Measurements from ENCODE around the gene C9orf78.

C9orf78 gene

GRCh38 chr9:129841071-129841470 is 6.0 kb upstream of the C9orf78 start:
- DNase-seq (ENCODE audit: low read depth): no peak

- no peak for DNase-seq (ENCODE audit: low read depth)
Observed at GRCh38 chr9:129840034-129840433, 5.0 kb upstream of the C9orf78 start.

- no peak for DNase-seq (ENCODE audit: low read depth)
Observed at GRCh38 chr9:129839324-129840023, 4.4 kb upstream of the C9orf78 start.

DNA sequence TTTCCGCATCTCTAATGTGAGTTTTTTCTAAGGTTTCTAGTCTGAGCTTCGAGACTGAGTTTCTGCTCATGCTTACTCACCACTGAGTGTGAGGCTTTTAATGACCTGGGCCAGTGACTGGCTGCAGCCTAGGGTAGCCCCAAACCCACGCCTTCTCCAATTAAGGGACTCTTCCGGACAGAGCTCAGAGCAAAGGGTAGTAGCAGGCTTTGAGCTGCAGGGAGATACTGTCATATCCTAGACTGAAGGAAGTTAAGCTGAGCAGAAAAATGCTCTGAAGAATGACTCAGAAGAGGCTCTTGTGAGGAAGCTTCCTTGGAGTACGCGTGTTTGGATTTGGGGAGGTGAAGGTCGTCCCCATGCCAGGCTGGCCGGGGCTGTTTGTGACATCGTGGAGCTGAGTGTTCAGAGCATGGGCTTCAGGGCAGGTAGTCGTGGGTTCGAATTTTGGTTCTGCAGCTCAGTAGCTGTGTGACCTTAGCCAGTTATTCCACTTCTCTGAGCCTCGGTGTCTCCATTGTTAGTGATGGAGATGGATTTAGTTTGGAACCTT is 3.7 kb upstream of the C9orf78 start:
- peak; percentile 85 for DNase-seq (ENCODE audit: low read depth)

DNA sequence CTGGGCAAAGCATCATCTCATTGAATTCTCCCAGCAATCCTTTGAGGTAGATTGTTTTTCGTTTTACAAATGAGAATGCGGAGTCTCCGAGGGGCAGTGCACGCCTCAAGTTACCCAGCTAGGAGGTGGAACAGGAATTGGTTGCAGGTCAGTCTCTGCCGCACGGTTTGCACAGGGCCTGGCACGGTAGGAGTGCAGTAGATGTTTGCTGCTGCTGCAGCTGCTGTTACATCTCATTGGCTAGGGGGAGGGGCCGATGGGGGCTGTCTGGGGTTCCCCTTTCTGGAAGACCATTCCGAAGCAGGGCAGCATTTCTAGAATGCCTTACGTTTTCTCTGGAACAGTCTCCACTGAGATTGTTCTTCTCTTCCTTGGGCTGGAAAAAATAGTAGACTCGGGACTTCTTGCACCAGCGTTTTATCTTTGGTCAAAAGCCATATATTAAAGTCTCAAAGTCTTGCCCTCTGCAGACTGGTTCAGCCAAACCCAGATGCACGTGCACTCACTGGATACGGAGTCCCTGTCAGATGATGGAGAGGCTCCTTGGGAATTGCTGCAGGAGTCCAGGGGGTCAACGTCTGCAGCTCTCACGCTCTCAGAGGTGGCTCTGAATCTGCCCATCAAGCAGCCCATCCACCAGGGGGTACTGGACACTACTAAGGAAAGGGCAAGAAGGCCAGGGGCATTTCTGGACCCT is 1.4 kb upstream of the C9orf78 start:
- DNase-seq (ENCODE audit: low read depth): no peak

- DNase-seq (ENCODE audit: low read depth): no peak
Observed at GRCh38 chr9:129835860-129836223, 767 bp upstream of the C9orf78 start.

- DNase-seq (ENCODE audit: low read depth): no peak
Observed at GRCh38 chr9:129834489-129835127, 467 bp downstream of the C9orf78 start.

DNA sequence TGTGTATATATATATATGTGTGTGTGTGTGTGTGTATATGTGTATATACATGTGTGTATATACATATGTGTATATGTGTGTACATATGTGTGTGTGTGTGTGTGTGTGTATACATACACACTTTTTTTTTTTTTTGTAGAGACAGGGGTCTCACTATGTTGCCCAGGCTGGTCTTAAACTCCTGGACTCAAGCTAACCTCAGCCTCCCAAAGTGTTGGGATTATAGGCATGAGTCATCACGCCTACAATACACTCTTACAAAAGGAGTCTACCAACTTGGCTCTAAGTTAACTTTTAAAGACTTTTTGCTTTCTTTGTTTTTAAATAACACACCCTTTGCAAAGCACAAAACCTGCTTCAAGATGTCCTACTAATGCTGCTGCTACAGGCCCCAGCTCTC is 2.1 kb downstream of the C9orf78 start:
- DNase-seq (ENCODE audit: low read depth): no peak

DNA sequence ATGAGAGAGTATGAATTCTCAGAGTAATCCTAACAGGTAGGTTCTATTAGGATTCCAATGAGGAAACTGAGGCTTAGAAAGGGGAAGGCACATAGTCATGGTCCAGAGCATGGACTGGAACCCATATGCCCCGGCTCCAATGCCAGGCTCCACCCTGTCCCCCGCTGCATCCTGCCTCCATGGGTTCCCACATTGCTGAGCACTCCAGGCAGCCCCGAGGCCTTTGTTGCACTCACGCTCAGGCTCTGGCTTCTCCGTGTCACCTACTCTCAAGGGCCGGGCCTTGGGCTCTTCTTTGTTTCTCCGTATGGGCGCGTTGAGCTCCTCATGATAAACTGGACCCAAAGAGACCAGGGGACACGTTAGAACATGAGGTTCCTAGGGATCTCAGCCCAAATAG is 6.1 kb downstream of the C9orf78 start:
- no peak for DNase-seq (ENCODE audit: low read depth)

DNA sequence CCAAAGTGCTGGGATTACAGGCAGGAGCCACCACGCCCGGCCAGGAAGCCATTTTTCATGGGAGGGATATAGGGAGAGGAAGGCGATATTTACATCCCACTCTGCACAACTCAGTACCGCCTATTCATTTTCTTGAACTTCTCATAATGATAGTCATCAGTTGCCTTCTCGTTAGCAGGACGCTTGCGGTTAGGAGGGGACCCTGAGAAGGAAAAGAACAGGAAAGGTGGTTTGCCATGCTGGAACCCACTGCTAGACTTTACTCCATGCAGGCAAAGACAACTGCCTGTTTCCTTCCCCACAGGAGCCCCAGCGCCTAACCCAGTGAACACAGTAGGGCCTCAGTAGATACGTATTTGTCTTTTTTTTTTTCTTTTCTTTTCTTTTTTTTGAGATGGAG is 7.0 kb downstream of the C9orf78 start:
- DNase-seq (ENCODE audit: low read depth): no peak

- no peak for DNase-seq (ENCODE audit: low read depth)
Observed at GRCh38 chr9:129826759-129827158, 8.3 kb downstream of the C9orf78 start.

GRCh38 chr9:129826344-129826743 is 8.7 kb downstream of the C9orf78 start:
- no peak for DNase-seq (ENCODE audit: low read depth)

GRCh38 chr9:129823935-129824601 is 11.0 kb downstream of the C9orf78 start, which contains the start of gene TOR1A:
TSS of gene TOR1A (minus strand) at chr9:129824136. CDS start at chr9:129824085, 51 bp downstream.
- DNase-seq (ENCODE audit: low read depth): peak; percentile 89

- DNase-seq (ENCODE audit: low read depth): no peak
Observed at GRCh38 chr9:129823542-129823934, 11.5 kb downstream of the C9orf78 start.

- DNase-seq (ENCODE audit: low read depth): no peak
Observed at GRCh38 chr9:129822898-129823541, 12.1 kb downstream of the C9orf78 start.

- DNase-seq (ENCODE audit: low read depth): no peak
Observed at GRCh38 chr9:129816501-129817435, 18.3 kb downstream of the C9orf78 start.

- DNase-seq (ENCODE audit: low read depth): no peak
Observed at GRCh38 chr9:129815278-129815677, 19.8 kb downstream of the C9orf78 start.

- no peak for DNase-seq (ENCODE audit: low read depth)
Observed at GRCh38 chr9:129814432-129815223, 20.4 kb downstream of the C9orf78 start.

- no peak for DNase-seq (ENCODE audit: low read depth)
Observed at GRCh38 chr9:129813661-129814060, 21.4 kb downstream of the C9orf78 start.

DNA sequence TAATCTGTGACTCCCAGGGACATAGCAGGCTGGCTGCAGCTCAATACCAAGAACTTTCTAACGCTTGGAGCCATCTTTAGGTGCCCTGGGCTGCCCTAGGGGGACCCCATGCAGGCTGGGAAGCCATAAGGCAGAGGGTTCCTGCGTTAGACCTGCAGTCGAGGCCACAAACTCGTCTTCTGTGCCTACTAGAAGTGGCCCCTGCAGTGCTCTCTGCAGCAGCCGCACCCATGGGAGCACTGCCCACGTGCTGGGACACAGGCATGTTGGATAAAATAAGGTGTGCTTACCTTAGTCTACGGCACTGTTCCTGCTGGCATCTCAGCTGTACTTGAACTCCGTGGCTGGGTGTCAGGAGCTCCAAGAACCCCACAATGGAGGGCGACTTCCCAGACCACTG is 22.7 kb downstream of the C9orf78 start:
- DNase-seq (ENCODE audit: low read depth): no peak

All from stromal cell of bone marrow (primary cell).